DMS153 (cell line): Measurements from ENCODE around the gene MTARC2.
A peak's percentile ranks its signal among the peaks of the same experiment; 100 is the strongest.
"Not testable (repeated sequence)": the region's sequence is repeated elsewhere in the genome, so short reads cannot be mapped to it uniquely, and the experiment has no call there.

Experiments used
- DNase-seq: peaks from one replicate; lab custom pipeline; 2025; lab: John Stamatoyannopoulos, UW

The MTARC2 gene

GRCh38 chr1:220748089-220748934 is at the start of gene MTARC2:
MTARC2 (plus strand) TSS chr1:220748322; CDS start chr1:220748532, 210 bp downstream.
- DNase-seq, result peak; percentile 61

- DNase-seq, result no peak
Measured at GRCh38 chr1:220698607-220699016, 49.5 kb upstream of the MTARC2 start.

- no peak for DNase-seq
Measured at GRCh38 chr1:220699044-220699443, 49.1 kb upstream of the MTARC2 start.

GRCh38 chr1:220700556-220701179 is 47.5 kb upstream of the MTARC2 start:
- DNase-seq, result peak; percentile 13

DNA sequence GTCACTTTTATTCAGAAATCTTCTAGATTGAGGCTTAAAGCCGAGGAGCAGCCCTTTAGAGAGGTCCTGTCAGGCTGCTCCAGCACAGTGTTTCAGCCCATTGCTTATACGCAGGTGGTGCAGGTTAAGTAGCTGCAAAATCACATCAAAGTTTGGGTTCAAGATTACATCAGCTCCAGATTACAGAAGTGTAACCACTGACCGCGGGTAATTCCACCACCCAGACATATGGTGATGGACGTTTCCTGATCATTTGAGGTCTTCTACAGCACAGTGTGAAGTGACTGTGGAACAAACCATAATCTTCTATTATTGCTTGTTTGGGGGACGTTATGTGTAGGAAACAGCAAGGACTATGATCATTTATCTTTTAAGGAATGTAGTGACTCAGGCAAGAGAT is 46.1 kb upstream of the MTARC2 start:
- DNase-seq, result no peak

GRCh38 chr1:220702733-220703270 is 45.3 kb upstream of the MTARC2 start:
- no peak for DNase-seq

DNA sequence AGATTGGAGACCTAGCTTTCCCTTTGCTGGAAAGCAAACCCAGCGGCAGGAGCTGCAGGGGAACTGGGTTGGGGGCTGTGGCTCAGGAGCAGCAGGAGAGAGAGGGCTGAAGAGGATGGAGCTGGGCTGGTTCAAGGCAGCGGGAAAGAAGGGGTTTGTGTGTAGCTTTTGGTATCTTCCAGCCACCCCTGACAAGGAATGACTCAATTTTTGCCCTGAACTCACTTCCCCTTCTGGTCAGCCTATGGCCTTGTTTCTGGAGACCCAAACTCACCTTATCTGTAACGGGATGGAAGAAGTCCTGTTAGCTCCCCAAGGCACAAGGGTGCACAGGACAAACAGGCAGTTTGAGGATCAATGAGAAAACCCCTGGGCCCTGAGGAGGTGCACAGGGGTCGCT is 44.8 kb upstream of the MTARC2 start:
- no peak for DNase-seq

- DNase-seq, result no peak
Measured at GRCh38 chr1:220705782-220706181, 42.3 kb upstream of the MTARC2 start.

GRCh38 chr1:220706480-220706879 is 41.6 kb upstream of the MTARC2 start:
- no peak for DNase-seq

- no peak for DNase-seq
Measured at GRCh38 chr1:220707160-220707559, 41.0 kb upstream of the MTARC2 start.

GRCh38 chr1:220708244-220708643 is 39.9 kb upstream of the MTARC2 start:
- no peak for DNase-seq

DNA sequence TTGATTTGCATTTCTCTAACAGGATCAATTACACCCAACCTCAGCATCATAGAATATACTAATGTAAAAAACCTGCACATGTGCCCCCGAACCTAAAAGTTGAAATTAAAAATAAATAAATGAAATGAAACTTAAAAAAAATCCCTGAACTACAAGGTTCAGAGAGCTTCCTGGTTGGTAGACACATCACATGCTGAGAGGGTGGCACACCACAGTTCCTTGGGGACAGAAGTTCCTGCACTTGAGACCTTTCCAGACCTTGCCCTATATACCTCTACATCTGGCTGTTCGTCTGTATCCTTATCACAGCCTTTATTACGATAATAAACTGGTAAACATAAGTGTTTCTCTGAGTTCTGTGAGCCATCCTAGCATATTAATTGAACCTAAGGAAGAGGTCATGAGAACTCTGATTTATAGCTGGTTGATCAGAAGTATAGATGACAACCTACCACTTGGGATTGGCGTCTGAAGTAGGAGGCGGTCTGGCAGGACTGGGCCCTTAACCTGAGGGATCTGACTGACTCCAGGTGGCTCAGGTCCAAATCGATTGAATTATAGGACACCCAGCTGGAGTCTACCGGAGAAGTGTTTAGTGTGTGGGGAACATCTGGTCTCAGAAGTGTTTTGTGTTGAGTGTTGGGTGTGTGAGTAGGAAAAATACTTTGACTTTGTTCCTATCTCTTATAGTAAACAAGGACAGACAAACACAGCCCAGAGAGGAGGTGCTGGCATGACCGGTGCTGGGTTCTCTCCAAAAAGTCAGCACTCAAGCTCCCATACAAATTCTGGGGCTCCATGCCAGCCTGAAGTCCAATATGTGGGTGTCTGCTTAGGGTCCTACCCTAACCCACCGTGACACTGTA is 39.0 kb upstream of the MTARC2 start:
- DNase-seq, result no peak

- DNase-seq, result no peak
Measured at GRCh38 chr1:220710333-220710732, 37.8 kb upstream of the MTARC2 start.

- no peak for DNase-seq
Measured at GRCh38 chr1:220711056-220711809, 36.9 kb upstream of the MTARC2 start.

DNA sequence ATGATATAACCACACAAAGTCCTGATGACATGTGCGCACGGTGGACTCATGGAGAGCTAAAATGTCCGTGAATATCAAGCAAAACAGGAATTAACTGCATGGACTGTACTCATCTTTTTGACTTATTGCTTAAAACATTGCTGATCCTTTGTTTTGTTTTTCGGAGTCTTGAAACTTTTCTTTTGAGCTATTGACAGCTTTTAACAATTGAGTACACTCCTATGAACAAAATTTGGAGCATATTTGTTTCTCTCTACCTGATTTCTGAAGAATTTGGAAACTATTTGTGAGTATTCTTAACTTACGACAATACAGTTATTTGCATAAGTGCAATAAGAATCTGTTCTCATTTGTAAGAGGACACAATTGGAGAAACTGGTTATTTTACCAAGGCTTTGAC is 32.1 kb upstream of the MTARC2 start:
- DNase-seq, result not testable (repeated sequence)

GRCh38 chr1:220717800-220718640 is 30.1 kb upstream of the MTARC2 start:
- no peak for DNase-seq

DNA sequence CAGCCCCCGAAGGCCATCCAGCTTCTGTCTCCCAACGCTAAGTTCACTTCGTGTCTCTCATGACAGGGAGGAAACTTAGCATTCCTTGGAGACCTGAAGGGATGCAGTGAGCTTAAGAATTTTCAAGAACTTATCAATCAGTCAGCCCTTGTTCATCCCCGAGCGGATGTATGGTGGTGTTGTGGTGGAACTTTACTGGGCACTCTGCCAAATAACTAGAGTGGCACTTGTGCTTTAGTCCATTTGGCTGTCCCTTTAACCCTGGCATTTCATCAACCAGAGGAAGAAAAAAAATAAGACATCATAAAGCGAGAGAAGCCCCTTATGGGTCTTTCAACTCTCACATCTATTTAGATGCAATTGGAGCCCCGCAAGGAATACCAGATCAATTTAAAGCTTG is 26.9 kb upstream of the MTARC2 start:
- peak; percentile 20 for DNase-seq

DNA sequence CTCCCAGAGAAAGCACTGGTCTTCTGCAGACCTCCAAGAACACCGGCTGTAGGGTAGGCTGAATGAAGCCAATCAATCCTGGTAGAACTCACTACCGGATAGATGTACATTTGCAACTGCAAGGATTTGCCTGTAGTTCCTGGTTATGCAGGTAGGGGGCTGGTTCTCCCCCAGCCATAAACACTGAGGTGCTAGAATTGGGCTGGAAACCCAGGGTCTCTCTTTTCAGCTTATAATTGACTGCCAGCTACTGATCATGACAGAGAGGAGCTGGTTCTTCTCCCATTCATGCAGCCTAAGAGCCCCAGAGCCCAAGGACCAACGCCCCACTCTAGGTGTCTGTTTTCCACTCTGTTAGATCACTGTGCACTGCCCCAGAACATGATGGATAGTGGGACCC is 21.5 kb upstream of the MTARC2 start:
- no peak for DNase-seq

- no peak for DNase-seq
Measured at GRCh38 chr1:220727519-220727918, 20.6 kb upstream of the MTARC2 start.

DNA sequence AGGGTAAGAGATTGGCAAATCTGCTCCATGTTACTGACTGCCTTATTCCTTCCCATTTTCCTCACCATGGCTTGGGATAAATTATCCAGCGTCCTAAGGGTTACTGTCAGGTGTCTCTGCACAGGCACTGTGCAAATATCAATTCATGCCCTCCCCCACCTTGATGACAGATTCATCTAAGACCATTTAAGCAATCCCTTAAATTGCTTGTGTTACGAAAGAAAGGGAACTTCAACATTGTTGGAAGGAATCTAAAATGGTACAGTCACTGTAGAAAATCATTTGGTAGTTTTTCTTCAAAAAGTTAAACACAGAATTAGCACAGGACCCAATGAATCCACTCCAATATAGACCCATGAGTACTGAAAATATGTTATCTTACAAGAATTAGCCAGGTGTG is 17.6 kb upstream of the MTARC2 start:
- no peak for DNase-seq

GRCh38 chr1:220732137-220732536 is 16.0 kb upstream of the MTARC2 start:
- no peak for DNase-seq
